Hepatocyte (in vitro differentiated cells): ENCODE data around the gene MAP2. TPM values are rescaled to one million over a fixed set of nuclear protein-coding genes. Genes with fewer than 3 reads are reported as not detected.

Source experiments
- DNase-seq: peaks from one replicate; pipeline ENCODE4 v3.0.0-alpha.2; 2016; ENCODE audit warnings: low spot score
- H2AFZ ChIP-seq: fragments of 200-600 bp; sonication (generic); 2 replicates; pipeline ENCODE4 v1.6.0; 2016; ENCODE audit warnings: antibody characterized with exemption, mild to moderate bottlenecking
- H3K27ac ChIP-seq: fragments of 200-600 bp; sonication (generic); 2 replicates; pipeline ENCODE4 v1.5.1; 2016; ENCODE audit warnings: mild to moderate bottlenecking
- H3K27me3 ChIP-seq: fragments of 200-600 bp; sonication (generic); 2 replicates; pipeline ENCODE4 v1.6.1; 2016
- H3K36me3 ChIP-seq: fragments of 200-600 bp; sonication (generic); replicated peaks from 2 replicates; pipeline ENCODE4 v1.5.1; 2016; ENCODE audit warnings: low read depth; ENCODE audit not compliant: insufficient read depth
- H3K4me1 ChIP-seq: fragments of 200-600 bp; sonication (generic); 2 replicates; pipeline ENCODE4 v1.5.1; 2016; ENCODE audit warnings: mild to moderate bottlenecking, moderate library complexity; ENCODE audit not compliant: insufficient read depth
- H3K4me2 ChIP-seq: fragments of 200-600 bp; sonication (generic); 2 replicates; pipeline ENCODE4 v1.6.0; 2016
- H3K4me3 ChIP-seq: fragments of 200-600 bp; sonication (generic); 2 replicates; pipeline ENCODE4 v1.5.1; 2016; ENCODE audit warnings: mild to moderate bottlenecking
- H3K79me2 ChIP-seq: fragments of 200-600 bp; sonication (generic); 2 replicates; pipeline ENCODE4 v1.6.0; 2017; ENCODE audit warnings: mild to moderate bottlenecking
- H3K9me2 ChIP-seq: fragments of 200-600 bp; sonication (generic); replicated peaks from 2 replicates; pipeline ENCODE4 v1.6.0; 2017; ENCODE audit warnings: mild to moderate bottlenecking; ENCODE audit not compliant: insufficient read depth
- H3K9me3 ChIP-seq: fragments of 200-600 bp; sonication (generic); 2 replicates; pipeline ENCODE4 v1.5.1; 2016; ENCODE audit warnings: low read depth, mild to moderate bottlenecking
- H4K20me1 ChIP-seq: fragments of 200-600 bp; sonication (generic); 2 replicates; pipeline ENCODE4 v1.6.0; 2016; ENCODE audit warnings: mild to moderate bottlenecking; ENCODE audit not compliant: insufficient read depth, poor library complexity, severe bottlenecking
- CTCF ChIP-seq: fragments of 200-600 bp; sonication (generic); IDR thresholded peaks from 2 replicates; pipeline ENCODE4 v1.5.1; 2016; ENCODE audit warnings: antibody characterized with exemption, mild to moderate bottlenecking; ENCODE audit not compliant: poor library complexity
- EZH2 ChIP-seq: fragments of 200-600 bp; sonication (generic); IDR thresholded peaks from 2 replicates; pipeline ENCODE4 v1.6.1; 2016; ENCODE audit warnings: antibody characterized with exemption, mild to moderate bottlenecking, borderline replicate concordance
- EZH2phosphoT487 ChIP-seq: fragments of 200-600 bp; sonication (generic); IDR thresholded peaks from one replicate; pipeline ENCODE4 v1.6.1; 2018; ENCODE audit warnings: antibody characterized with exemption, mild to moderate bottlenecking, low read depth, moderate library complexity; ENCODE audit not compliant: unreplicated experiment, severe bottlenecking
- WGBS: methylation state at CpG from one replicate; pipeline ENCODE4 v1.1.6; 2016; ENCODE audit warnings: low lambda C conversion rate; ENCODE audit errors: missing lambda C conversion rate; 5-methylcytosine and 5-hydroxymethylcytosine counted together
- polyA plus RNA-seq: library from polyadenylated mRNA; unstranded; fragments of >200 nt; fragmentation: Nextera tagmentation; extraction: Ambion mirVana; gene quantifications from 2 replicates; pipeline ENCODE4 v1.2.1, GENCODE V29; 2016
- total RNA-seq: library from RNA; depleted of rRNA; stranded (reverse); fragments of >200 nt; gene quantifications from 2 replicates; pipeline ENCODE4 v1.2.3, GENCODE V29; 2014

Gene MAP2
- total and polyA plus RNA-seq, 2 experiments from 2014 or later = 4.6 to 5.8 TPM

DNA sequence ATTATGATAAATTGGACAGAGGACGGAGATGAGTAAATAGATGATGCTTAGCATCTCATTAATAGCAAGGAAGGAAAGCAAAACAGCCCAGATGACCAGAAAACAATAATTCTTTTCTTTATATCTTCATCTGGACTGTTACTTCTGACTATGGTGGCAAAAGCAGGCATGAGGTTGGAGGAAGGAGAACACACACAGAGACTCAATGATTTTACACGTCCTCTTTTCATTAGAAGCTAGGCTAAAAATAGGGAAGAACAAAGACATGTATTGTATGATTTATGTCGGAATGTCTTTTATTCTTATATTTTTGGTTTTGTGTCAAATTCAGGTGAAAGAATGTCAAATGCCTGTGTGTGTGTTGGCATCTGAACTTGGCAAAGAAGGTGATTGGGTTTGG, 137.1 kb downstream of the MAP2 start:
- no peak overlapping the region for H3K4me2 ChIP-seq
- no peak overlapping the region for H3K27ac ChIP-seq
- no peaks in the 10 kb centered on the region for H3K9me3 ChIP-seq
- no peak overlapping the region for H2AFZ ChIP-seq
- no peaks in the 10 kb centered on the region for H4K20me1 ChIP-seq
- no peaks in the 10 kb centered on the region for H3K79me2 ChIP-seq
- H3K9me2 ChIP-seq = no peaks in the 10 kb centered on the region
- 88% methylated on average over 3 of the region's 3 CpGs for WGBS
- no peaks in the 10 kb centered on the region for H3K27me3 ChIP-seq
- no peaks in the 10 kb centered on the region for H3K4me1 ChIP-seq
- DNase-seq = no peak
- no peaks in the 10 kb centered on the region for H3K36me3 ChIP-seq
- H3K4me3 ChIP-seq = no peak overlapping the region
- TF ChIP-seq EZH2 = no peak
- TF ChIP-seq EZH2phosphoT487 = no peak
- no peak for TF ChIP-seq CTCF

DNA sequence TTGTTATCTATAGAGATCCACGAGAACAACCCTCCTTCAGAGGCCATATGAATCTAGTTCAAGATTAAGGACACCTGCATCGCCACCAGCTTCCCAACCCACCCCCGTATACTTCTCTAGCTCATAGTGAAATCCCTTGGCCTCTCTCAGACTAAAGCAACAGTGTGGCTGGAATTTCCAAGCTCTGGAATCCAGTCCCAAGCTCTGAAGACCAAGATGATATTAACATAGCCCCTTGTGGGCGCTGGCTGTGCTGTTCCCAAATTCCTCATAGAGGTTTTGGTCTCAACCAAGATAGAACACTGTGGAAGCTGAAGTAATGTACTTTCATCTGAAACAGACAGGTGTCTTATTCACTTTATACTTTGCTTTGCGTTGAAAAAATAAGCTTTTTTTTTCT, 139.6 kb downstream of the MAP2 start:
- no peaks in the 10 kb centered on the region for H3K9me3 ChIP-seq
- H3K9me2 ChIP-seq = no peaks in the 10 kb centered on the region
- H3K4me1 ChIP-seq = no peaks in the 10 kb centered on the region
- no peak overlapping the region for H2AFZ ChIP-seq
- TF ChIP-seq CTCF = no peak
- TF ChIP-seq EZH2 = no peak
- TF ChIP-seq EZH2phosphoT487 = no peak
- H3K27me3 ChIP-seq = no peaks in the 10 kb centered on the region
- DNase-seq = no peak
- WGBS = 76% methylated on average over 5 of the region's 5 CpGs
- no peak overlapping the region for H3K4me2 ChIP-seq
- H3K79me2 ChIP-seq = no peaks in the 10 kb centered on the region
- no peak overlapping the region for H3K4me3 ChIP-seq
- no peaks in the 10 kb centered on the region for H4K20me1 ChIP-seq
- H3K36me3 ChIP-seq = no peaks in the 10 kb centered on the region
- no peak overlapping the region for H3K27ac ChIP-seq

- H3K27ac ChIP-seq = no peak overlapping the region
- H3K4me1 ChIP-seq = no peaks in the 10 kb centered on the region
- H3K27me3 ChIP-seq = no peaks in the 10 kb centered on the region
- TF ChIP-seq CTCF (no peak), EZH2phosphoT487 (no peak), EZH2 (no peak)
- WGBS = 81% methylated on average over 3 of the region's 3 CpGs
- no peaks in the 10 kb centered on the region for H3K79me2 ChIP-seq
- H4K20me1 ChIP-seq = no peaks in the 10 kb centered on the region
- DNase-seq = no peak
- H3K36me3 ChIP-seq = no peaks in the 10 kb centered on the region
- no peak overlapping the region for H3K4me3 ChIP-seq
- no peak overlapping the region for H2AFZ ChIP-seq
- H3K9me3 ChIP-seq = no peaks in the 10 kb centered on the region
- no peak overlapping the region for H3K4me2 ChIP-seq
- H3K9me2 ChIP-seq = no peaks in the 10 kb centered on the region
These were observed 141.0 kb downstream of the MAP2 start for GRCh38 chr2:209564816-209565215.
